Right atrium auricular region (tissue), 2 donors: ENCODE measurements around the gene PRICKLE2. TPM values are rescaled to one million over a fixed set of nuclear protein-coding genes. Genes with fewer than 3 reads are reported as not detected.

ENCODE experiments used
- DNase-seq: peaks from one replicate; pipeline ENCODE4 v3.0.0-alpha.2; 2019; ENCODE audit warnings: low spot score
- H3K27ac ChIP-seq, 2 donors: fragments of 200-600 bp; sonication (generic); 1 replicate in 1 of 2; 2 replicates in 1 of 2; pipeline ENCODE4 v1.5.1; 2016 to 2019
- H3K27me3 ChIP-seq, 2 donors: fragments of 200-600 bp; sonication (generic); one replicate each; pipeline versions ENCODE4 v1.5.1 to v1.6.0; 2017 to 2019
- H3K36me3 ChIP-seq: fragments of 200-600 bp; sonication (generic); one replicate; pipeline ENCODE4 v1.5.1; 2016
- H3K4me1 ChIP-seq, 2 donors: fragments of 200-600 bp; sonication (generic); one replicate each; pipeline versions ENCODE4 v1.5.1 to v1.6.0; 2017 to 2019
- H3K4me3 ChIP-seq, 2 donors: fragments of 200-600 bp; sonication (generic); 1 replicate in 1 of 2; 2 replicates in 1 of 2; pipeline ENCODE4 v1.5.1; 2017 to 2019; ENCODE audit warnings: mild to moderate bottlenecking in 1 of 2, moderate library complexity in 1 of 2
- H3K9me3 ChIP-seq, 2 donors: fragments of 200-600 bp; sonication (generic); one replicate each; pipeline ENCODE4 v1.5.1; 2019
- total RNA-seq, 2 donors: library from RNA; depleted of rRNA; stranded (reverse); fragments of >200 nt; gene quantifications; one replicate each; pipeline ENCODE4 v1.1.0, GENCODE V29; 2016
- TF ChIP-seq, protein P1 (sequence below), 2 donors: fragments of 200-600 bp; sonication (generic); IDR thresholded peaks; one replicate each; pipeline ENCODE4 v1.5.1; 2019; ENCODE audit warnings: antibody characterized with exemption in 2 of 2

PRICKLE2 gene
- total RNA-seq, 2 donors from 2014 or later: 18.4 to 22.2 TPM

- Histone ChIP-seq H3K4me3 (no peak overlapping the region), H3K4me1 (no peaks in the 10 kb centered on the region), H3K27ac (no peak overlapping the region), H3K27me3 (no peaks in the 10 kb centered on the region), H3K36me3 (no peaks in the 10 kb centered on the region), H3K9me3 (no peaks in the 10 kb centered on the region)
- DNase-seq: no peak
- TF ChIP-seq, protein P1, sequence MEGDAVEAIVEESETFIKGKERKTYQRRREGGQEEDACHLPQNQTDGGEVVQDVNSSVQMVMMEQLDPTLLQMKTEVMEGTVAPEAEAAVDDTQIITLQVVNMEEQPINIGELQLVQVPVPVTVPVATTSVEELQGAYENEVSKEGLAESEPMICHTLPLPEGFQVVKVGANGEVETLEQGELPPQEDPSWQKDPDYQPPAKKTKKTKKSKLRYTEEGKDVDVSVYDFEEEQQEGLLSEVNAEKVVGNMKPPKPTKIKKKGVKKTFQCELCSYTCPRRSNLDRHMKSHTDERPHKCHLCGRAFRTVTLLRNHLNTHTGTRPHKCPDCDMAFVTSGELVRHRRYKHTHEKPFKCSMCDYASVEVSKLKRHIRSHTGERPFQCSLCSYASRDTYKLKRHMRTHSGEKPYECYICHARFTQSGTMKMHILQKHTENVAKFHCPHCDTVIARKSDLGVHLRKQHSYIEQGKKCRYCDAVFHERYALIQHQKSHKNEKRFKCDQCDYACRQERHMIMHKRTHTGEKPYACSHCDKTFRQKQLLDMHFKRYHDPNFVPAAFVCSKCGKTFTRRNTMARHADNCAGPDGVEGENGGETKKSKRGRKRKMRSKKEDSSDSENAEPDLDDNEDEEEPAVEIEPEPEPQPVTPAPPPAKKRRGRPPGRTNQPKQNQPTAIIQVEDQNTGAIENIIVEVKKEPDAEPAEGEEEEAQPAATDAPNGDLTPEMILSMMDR (IDR thresholded peaks at IDR 0.05): no peak
Measured at GRCh38 chr3:64046592-64046991, 178.7 kb downstream of the PRICKLE2 start.

DNA sequence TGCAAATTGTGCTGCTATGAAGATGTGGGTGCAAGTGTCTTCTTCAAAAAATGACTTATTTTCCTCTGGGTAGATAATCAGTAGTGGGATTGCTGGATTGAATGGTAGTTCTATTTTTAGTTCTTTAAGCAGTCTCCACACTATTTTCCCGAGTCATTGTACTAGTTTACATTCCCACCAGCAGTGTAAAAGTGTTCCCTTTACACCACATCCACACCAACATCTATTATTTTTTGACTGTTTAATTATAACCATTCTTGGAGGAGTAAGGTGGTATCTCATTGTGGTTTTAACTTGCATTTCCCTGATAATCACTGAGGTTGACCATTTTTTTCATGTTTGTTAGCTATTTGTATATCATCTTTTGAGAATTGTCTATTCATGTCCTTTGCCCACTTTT, 182.3 kb downstream of the PRICKLE2 start:
- H3K9me3 ChIP-seq: no peaks in the 10 kb centered on the region
- DNase-seq: no peak

More for the DNA sequence above, 182.3 kb downstream of the PRICKLE2 start:
- Histone ChIP-seq H3K4me1 (no peaks in the 10 kb centered on the region), H3K27me3 (no peaks in the 10 kb centered on the region), H3K36me3 (no peaks in the 10 kb centered on the region), H3K27ac (no peak overlapping the region), H3K4me3 (no peak overlapping the region)
- TF ChIP-seq, protein P1 (IDR thresholded peaks at IDR 0.05): no peak

Other genes starting within 250 kb of the PRICKLE2 start
- gene PSMD6, start 202.0 kb downstream of the PRICKLE2 start, total RNA-seq: 10 to 100 TPM; 48.2 to 74.5 TPM